GM23338 (cell line): Measurements from ENCODE around the gene LPP. TPM values are rescaled to one million over a fixed set of nuclear protein-coding genes. Genes with fewer than 3 reads are reported as not detected.
A peak's percentile ranks its signal among the peaks of the same experiment; 100 is the strongest.

ENCODE experiments used
- ATAC-seq: fragments of 200-7000 bp; cut with Tn5 transposase; 3 replicates; pipeline ENCODE4 v1.9.1; 2020
- DNase-seq: peaks from one replicate; pipeline ENCODE4 v3.0.0-alpha.2; 2015; ENCODE audit warnings: low spot score
- H2AFZ ChIP-seq: fragments of 200-600 bp; sonication (generic); 2 replicates; pipeline ENCODE4 v1.8.0; 2016; ENCODE audit warnings: antibody characterized with exemption, mild to moderate bottlenecking, moderate library complexity
- H3F3A ChIP-seq: fragments of 200-600 bp; sonication (generic); replicated peaks from 2 replicates; pipeline ENCODE4 v1.8.0; 2017; ENCODE audit warnings: antibody characterized with exemption, mixed run types, low read depth
- H3K27ac ChIP-seq: fragments of 200-600 bp; sonication (generic); 2 replicates; pipeline ENCODE4 v1.6.1; 2016; ENCODE audit warnings: low read depth
- H3K27me3 ChIP-seq: fragments of 200-600 bp; sonication (generic); 2 replicates; pipeline ENCODE4 v1.8.0; 2016; ENCODE audit warnings: mild to moderate bottlenecking, mixed run types, moderate library complexity; ENCODE audit not compliant: insufficient read depth
- H3K36me3 ChIP-seq: fragments of 200-600 bp; sonication (generic); 2 replicates; pipeline ENCODE4 v1.8.0; 2016; ENCODE audit warnings: mild to moderate bottlenecking; ENCODE audit not compliant: insufficient read depth
- H3K4me1 ChIP-seq: fragments of 200-600 bp; sonication (generic); 2 replicates; pipeline ENCODE4 v1.8.0; 2016; ENCODE audit warnings: mild to moderate bottlenecking, moderate library complexity; ENCODE audit not compliant: insufficient read depth
- H3K4me2 ChIP-seq: fragments of 200-600 bp; sonication (generic); 2 replicates; pipeline ENCODE4 v1.7.1; 2017; ENCODE audit warnings: mixed run types
- H3K4me3 ChIP-seq: fragments of 200-600 bp; sonication (generic); 2 replicates; pipeline ENCODE4 v1.6.1; 2016; ENCODE audit warnings: mixed run types
- H3K79me2 ChIP-seq: fragments of 200-600 bp; sonication (generic); replicated peaks from 2 replicates; pipeline ENCODE4 v1.8.0; 2017; ENCODE audit warnings: mild to moderate bottlenecking; ENCODE audit not compliant: insufficient read depth
- H3K9me2 ChIP-seq: fragments of 200-600 bp; sonication (generic); 2 replicates; pipeline ENCODE4 v1.8.0; 2017; ENCODE audit not compliant: insufficient read depth
- H4K20me1 ChIP-seq: fragments of 200-600 bp; sonication (generic); replicated peaks from 2 replicates; pipeline ENCODE4 v1.8.0; 2017; ENCODE audit warnings: mild to moderate bottlenecking; ENCODE audit not compliant: insufficient read depth
- H3K27ac Mint-ChIP-seq: 2 replicates; pipeline ENCODE4 v1.8.0; 2020; ENCODE audit warnings: inconsistent platforms, mild to moderate bottlenecking, moderate library complexity, mixed read lengths
- H3K27me3 Mint-ChIP-seq: 3 replicates; pipeline ENCODE4 v1.8.0; 2022; ENCODE audit warnings: low read depth, mild to moderate bottlenecking, moderate library complexity, mixed read lengths, inconsistent platforms; ENCODE audit not compliant: insufficient read depth, poor library complexity
- H3K36me3 Mint-ChIP-seq: 3 replicates; pipeline ENCODE4 v1.8.0; 2021; ENCODE audit warnings: low read depth, mild to moderate bottlenecking, inconsistent platforms, moderate library complexity, mixed read lengths
- H3K4me1 Mint-ChIP-seq: 3 replicates; pipeline ENCODE4 v1.8.0; 2020; ENCODE audit warnings: mild to moderate bottlenecking, inconsistent platforms, mixed read lengths
- H3K4me3 Mint-ChIP-seq: 3 replicates; pipeline ENCODE4 v1.8.0; 2021; ENCODE audit warnings: moderate library complexity, mild to moderate bottlenecking, inconsistent platforms, mixed read lengths
- H3K9me3 Mint-ChIP-seq: 3 replicates; pipeline ENCODE4 v1.8.0; 2020; ENCODE audit warnings: moderate library complexity, mild to moderate bottlenecking, inconsistent platforms, mixed read lengths
- CREB1 ChIP-seq: fragments of 250-450 bp; sonication (Bioruptor Pico); IDR thresholded peaks from 2 replicates; pipeline ENCODE4 v1.5.0; 2020; ENCODE audit warnings: low read depth, mild to moderate bottlenecking, moderate library complexity
- CTCF ChIP-seq, 2 experiments: fragments of 200-600 bp in 1 of 2; sonication (generic) in 1 of 2; conservative IDR thresholded peaks; 2 replicates each; pipeline versions ENCODE4 v1.5.1 to v1.6.1; 2016 to 2017; ENCODE audit warnings: antibody characterized with exemption in 2 of 2, low read depth in 2 of 2, mild to moderate bottlenecking in 2 of 2, moderate library complexity in 1 of 2
- ETS1 ChIP-seq: IDR thresholded peaks from 2 replicates; pipeline ENCODE4 v1.6.1; 2016; ENCODE audit warnings: antibody characterized with exemption
- EZH2 ChIP-seq: fragments of 200-600 bp; sonication (generic); IDR thresholded peaks from one replicate; pipeline ENCODE4 v1.8.0; 2017; ENCODE audit warnings: antibody characterized with exemption, mild to moderate bottlenecking, low read depth; ENCODE audit not compliant: unreplicated experiment
- EZH2phosphoT487 ChIP-seq: fragments of 200-600 bp; sonication (generic); IDR thresholded peaks from one replicate; pipeline ENCODE4 v1.8.1; 2018; ENCODE audit warnings: antibody characterized with exemption; ENCODE audit not compliant: unreplicated experiment
- JUNB ChIP-seq: IDR thresholded peaks from one replicate; pipeline ENCODE4 v1.6.1; 2016; ENCODE audit warnings: antibody characterized with exemption; ENCODE audit not compliant: unreplicated experiment
- NANOG ChIP-seq: IDR thresholded peaks from 2 replicates; pipeline ENCODE4 v1.6.1; 2016; ENCODE audit warnings: antibody characterized with exemption, borderline replicate concordance
- POLR2AphosphoS5 ChIP-seq: IDR thresholded peaks from 2 replicates; pipeline ENCODE4 v1.6.1; 2016; ENCODE audit warnings: antibody characterized with exemption, low read depth
- REST ChIP-seq: IDR thresholded peaks from one replicate; pipeline ENCODE4 v1.6.1; 2018; ENCODE audit warnings: antibody characterized with exemption; ENCODE audit not compliant: unreplicated experiment
- STAT1 ChIP-seq: IDR thresholded peaks from one replicate; pipeline ENCODE4 v1.6.1; 2016; ENCODE audit warnings: antibody characterized with exemption; ENCODE audit not compliant: unreplicated experiment
- ZNF114 ChIP-seq: fragments of 250-450 bp; sonication (Bioruptor Pico); IDR thresholded peaks from 2 replicates; pipeline ENCODE4 v1.5.0; 2020; ENCODE audit warnings: mild to moderate bottlenecking, moderate library complexity
- ZNF331 ChIP-seq: fragments of 250-450 bp; sonication (Bioruptor Pico); IDR thresholded peaks from 2 replicates; pipeline ENCODE4 v1.5.0; 2020; ENCODE audit warnings: low read depth, mild to moderate bottlenecking, moderate library complexity
- ZNF462 ChIP-seq: fragments of 250-450 bp; sonication (Bioruptor Pico); IDR thresholded peaks from 2 replicates; pipeline ENCODE4 v1.5.0; 2020; ENCODE audit warnings: mild to moderate bottlenecking, moderate library complexity
- polyA plus RNA-seq: library from polyadenylated mRNA; unstranded; fragments of >200 nt; fragmentation: Nextera tagmentation; extraction: Ambion mirVana; gene quantifications from 2 replicates; pipeline ENCODE4 v1.2.1, GENCODE V29; 2016
- total RNA-seq: library from RNA; depleted of rRNA; stranded (reverse); fragments of >200 nt; shearing (Covaris generic); gene quantifications from 2 replicates; pipeline ENCODE4 v1.2.3, GENCODE V29; 2014

LPP gene
- total and polyA plus RNA-seq, 2 experiments from 2014 or later, result 23.0 to 35.2 TPM

- peaks cover 30% of the 10 kb centered on the region for H3K4me1 Mint-ChIP-seq
- Histone ChIP-seq H3K27ac (no peak overlapping the region), H3K27me3 (no peaks in the 10 kb centered on the region), H4K20me1 (no peaks in the 10 kb centered on the region), H3F3A (no peaks in the 10 kb centered on the region), H3K79me2 (no peaks in the 10 kb centered on the region), H3K9me2 (no peaks in the 10 kb centered on the region), H3K4me3 (no peak overlapping the region), H3K4me2 (no peak overlapping the region), H3K36me3 (no peaks in the 10 kb centered on the region), H2AFZ (no peak overlapping the region), H3K4me1 (peaks cover 21% of the 10 kb centered on the region)
- H3K4me3 Mint-ChIP-seq, result no peak overlapping the region
- H3K9me3 Mint-ChIP-seq, result no peaks in the 10 kb centered on the region
- no peaks in the 10 kb centered on the region for H3K36me3 Mint-ChIP-seq
- DNase-seq, result no peak
- no peak for ATAC-seq
- H3K27me3 Mint-ChIP-seq, result no peaks in the 10 kb centered on the region
- H3K27ac Mint-ChIP-seq, result peak overlapping the region; percentile 16; the same call in 1 of the 2 replicates
- TF ChIP-seq STAT1, result no peak
- no peak for TF ChIP-seq ZNF114 (CRISPR knock-in tag)
- TF ChIP-seq JUNB, result no peak
- TF ChIP-seq NANOG, result no peak
- no peak for TF ChIP-seq EZH2
- no peak for TF ChIP-seq CREB1 (CRISPR knock-in tag)
- TF ChIP-seq POLR2AphosphoS5, result no peak
- no peak for TF ChIP-seq EZH2phosphoT487
- no peak for TF ChIP-seq CTCF (conservative IDR thresholded peaks at IDR 0.05; ENCODE audit: low read depth in 2 of 2)
- TF ChIP-seq ETS1, result no peak
- TF ChIP-seq ZNF331 (CRISPR knock-in tag), result no peak
- TF ChIP-seq ZNF462, result no peak
- no peak for TF ChIP-seq REST
Measured at GRCh38 chr3:188677344-188677743, 523.4 kb downstream of the LPP start.
